Measurements from ENCODE around the gene ZEB2.

- TF ChIP-seq CTCF (IDR thresholded peaks at IDR 0.05; ENCODE audit: poor library complexity, severe bottlenecking) (no peak), REST (IDR thresholded peaks at IDR 0.05; ENCODE audit: borderline replicate concordance) (no peak), POLR2AphosphoS5 (IDR thresholded peaks at IDR 0.05) (no peak), EP300 (conservative IDR thresholded peaks at IDR 0.05; ENCODE audit: poor library complexity, severe bottlenecking) (no peak), EZH2 (IDR thresholded peaks at IDR 0.05; ENCODE audit: borderline replicate concordance, insufficient read depth, low read length, poor library complexity, severe bottlenecking) (no peak), TAF1 (IDR thresholded peaks at IDR 0.05; ENCODE audit: low read depth) (no peak), SMC3 (conservative IDR thresholded peaks at IDR 0.05; ENCODE audit: poor library complexity) (no peak)
Observed at GRCh38 chr2:144529841-144530240, 9.9 kb upstream of the ZEB2 start.
